Measurements from ENCODE around the gene NHLRC2.
"Not testable (repeated sequence)": the region's sequence is repeated elsewhere in the genome, so short reads cannot be mapped to it uniquely, and the experiment has no call there.

Gene NHLRC2

GRCh38 chr10:113854013-113854760 lies at the start of gene NHLRC2, which contains the start of gene DCLRE1A:
Gene NHLRC2, plus strand, starts transcription at chr10:113854661. Its CDS starts 212 bp downstream, at chr10:113854873.
Gene DCLRE1A, minus strand, starts transcription at chr10:113854082. Its CDS starts 900 bp downstream, at chr10:113853182.
- DNase-seq, result peak; percentile 87

- no peak for DNase-seq
These were observed 48.0 kb upstream of the NHLRC2 start for GRCh38 chr10:113806503-113806902.

GRCh38 chr10:113808168-113808567 lies 46.3 kb upstream of the NHLRC2 start:
- DNase-seq, result no peak

- DNase-seq, result not testable (repeated sequence)
These were observed 39.8 kb upstream of the NHLRC2 start for GRCh38 chr10:113814700-113815099.

DNA sequence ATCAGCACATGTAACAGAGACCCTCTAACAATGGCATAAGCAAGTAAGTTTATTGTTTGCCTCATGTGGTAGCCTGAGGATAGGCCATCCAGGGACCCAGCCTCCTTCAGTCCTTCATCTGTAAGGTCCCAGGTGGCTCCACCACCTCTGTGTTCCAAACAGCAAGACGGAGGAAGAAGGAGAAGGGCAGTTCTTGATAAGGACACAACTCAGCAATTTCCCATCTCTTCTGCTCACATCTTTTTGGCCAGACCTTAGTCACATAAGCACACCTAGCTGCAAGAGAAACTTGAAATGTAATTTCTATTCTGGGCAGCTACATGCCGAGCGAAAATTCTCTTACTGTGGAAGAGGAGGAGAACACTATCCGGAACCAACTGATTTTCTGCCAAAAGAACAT lies 34.5 kb upstream of the NHLRC2 start:
- no peak for DNase-seq

DNA sequence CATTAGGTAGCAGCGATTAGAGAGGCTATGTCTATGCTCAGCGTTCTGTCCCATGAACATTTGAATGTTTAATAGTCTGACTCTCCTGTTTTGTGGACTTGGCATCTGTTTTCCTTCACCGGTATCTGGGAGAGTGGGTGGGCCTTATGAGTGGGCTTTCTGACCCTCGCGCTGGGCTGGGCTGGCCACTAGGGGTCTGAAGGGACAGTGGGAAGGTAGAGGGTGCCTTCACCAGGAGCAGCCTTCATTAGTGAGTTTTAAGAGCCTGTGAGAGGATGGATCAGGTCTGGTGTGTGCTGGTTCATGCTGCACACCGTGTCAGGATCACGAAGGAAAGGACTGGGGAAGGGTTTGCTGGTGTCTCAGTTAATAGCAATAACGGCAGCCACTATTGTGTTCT lies 34.0 kb upstream of the NHLRC2 start:
- no peak for DNase-seq

- not testable (repeated sequence) for DNase-seq
These were observed 33.2 kb upstream of the NHLRC2 start for GRCh38 chr10:113821306-113821705.

GRCh38 chr10:113822174-113822573 lies 32.3 kb upstream of the NHLRC2 start:
- DNase-seq, result no peak

DNA sequence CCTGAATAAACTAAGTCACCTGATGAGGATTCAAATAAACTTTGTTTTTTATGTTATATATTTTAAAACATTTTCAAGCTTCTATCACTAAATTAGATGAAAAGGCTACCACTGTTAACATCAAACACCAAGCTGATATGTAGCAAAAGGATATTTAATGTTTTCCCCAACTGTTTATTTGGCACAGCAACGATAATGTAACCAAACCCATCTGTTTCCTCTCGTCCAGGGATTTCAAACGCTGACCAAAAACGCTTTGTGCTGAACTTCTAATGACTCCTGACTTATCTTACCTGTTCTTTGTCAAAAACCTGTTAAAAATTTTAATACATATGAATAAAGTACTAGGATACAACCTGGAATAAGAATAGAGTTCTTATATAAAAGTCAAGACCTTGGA lies 31.1 kb upstream of the NHLRC2 start:
- DNase-seq, result no peak

- no peak for DNase-seq
These were observed 28.7 kb upstream of the NHLRC2 start for GRCh38 chr10:113825791-113826190.

DNA sequence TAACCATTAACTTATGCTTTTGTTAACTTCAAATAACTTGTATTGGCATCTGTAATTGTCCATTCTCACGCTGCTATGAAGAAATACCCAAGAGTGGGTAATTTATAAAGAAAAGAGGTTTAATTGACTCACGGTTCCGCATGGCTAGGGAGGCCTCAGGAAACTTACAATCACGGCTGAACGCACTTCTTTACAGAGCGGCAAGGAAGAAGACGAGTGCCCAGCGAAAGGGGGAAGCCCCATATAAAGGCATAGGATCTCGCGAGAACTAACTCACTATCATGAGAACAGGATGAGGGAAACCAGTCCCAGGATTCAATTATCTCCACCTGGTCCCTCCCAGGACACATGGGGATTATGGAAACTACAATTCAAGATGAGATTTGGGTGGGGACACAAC lies 25.9 kb upstream of the NHLRC2 start:
- DNase-seq, result not testable (repeated sequence)

DNA sequence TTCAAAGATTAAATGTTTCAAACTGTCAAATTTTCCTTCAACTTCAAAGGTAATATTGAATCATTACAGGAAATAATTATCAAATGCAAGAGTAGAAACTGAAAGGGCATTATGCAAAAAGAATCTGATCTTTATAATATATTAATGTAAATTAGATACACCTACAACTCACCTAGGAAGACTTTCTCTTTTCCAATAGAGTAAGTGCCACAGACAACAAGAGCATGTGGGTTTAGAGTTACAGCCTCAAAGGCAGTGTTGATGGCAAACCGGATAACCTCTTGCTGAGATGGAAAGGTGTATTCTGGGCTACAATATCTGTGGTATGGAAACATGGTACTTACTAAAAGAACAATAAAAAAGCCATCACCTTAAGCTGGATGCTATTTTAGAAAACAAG lies 12.3 kb upstream of the NHLRC2 start:
- no peak for DNase-seq

DNA sequence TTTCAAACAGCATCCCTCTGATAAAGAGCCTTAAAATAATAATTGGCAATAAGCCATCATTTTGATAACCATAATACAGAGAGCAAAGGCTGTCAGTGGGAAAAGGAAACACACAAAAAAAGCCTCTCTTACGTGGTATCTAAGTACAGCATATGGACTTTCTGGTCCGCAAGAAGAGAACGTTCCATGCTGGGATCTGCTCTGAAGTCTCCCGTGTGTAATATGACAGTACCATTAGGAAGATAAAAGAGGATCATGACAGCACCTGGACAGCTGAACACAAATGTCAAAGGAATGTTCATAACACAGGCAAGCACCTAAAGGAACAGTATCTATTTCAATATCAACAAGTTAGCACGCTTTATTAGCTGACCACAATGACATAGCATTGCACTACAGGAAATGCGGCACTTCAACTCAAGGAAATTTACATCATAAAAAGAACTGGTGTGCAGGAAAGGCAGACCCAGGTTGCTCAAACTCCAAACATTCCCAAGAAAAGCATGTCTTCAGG lies 10.4 kb upstream of the NHLRC2 start:
- DNase-seq, result no peak

- no peak for DNase-seq
These were observed 8.4 kb upstream of the NHLRC2 start for GRCh38 chr10:113846036-113846435.

DNA sequence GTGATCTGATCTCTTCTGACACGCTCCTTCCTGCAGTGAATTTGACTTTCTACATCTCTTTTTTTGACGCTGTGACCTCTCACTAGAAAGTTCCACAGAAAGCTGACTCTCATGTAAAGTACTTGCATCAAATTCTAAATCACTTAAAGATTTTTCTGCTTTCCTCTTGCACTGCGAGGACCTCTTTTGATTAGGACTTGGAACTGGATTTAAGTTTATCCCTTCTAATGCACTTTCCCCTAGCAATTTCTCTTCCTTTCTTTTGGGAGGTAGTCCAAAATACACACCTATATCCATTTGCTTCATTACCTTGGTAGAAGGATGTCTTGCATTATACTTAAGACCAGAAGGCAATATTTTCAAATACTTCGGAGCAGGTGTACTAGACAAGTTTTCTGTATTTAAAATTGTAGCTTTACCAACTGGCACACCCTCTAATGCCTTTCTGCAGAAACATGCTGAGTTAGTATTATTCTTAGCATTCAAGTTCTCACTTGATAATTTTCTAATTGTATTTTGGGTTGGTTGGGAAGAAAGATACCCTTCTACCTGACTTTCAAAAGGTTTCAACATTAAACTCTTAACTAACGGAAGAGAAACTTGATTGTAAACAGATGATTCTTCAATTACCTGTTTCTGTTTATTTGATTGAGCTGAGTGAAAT lies 5.2 kb upstream of the NHLRC2 start:
- DNase-seq, result no peak

DNA sequence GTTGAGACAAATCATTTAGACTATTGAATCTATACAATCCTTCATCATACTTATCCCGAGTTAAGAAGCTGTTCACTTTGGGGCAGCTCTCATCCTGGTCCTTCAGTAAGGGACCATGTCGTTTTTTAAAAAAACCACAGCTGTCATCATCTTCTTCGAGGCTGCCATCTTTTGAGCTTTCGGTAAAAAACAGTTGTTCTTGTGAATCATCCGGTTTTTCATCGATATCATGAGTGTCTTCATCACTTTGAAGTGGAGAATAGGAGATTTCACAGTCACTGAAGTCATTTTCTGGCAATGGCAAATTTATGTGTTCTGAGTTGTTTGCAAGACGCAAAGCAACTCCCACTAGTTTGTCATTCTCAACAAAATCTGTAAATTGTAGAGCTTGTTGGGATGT lies 4.5 kb upstream of the NHLRC2 start:
- no peak for DNase-seq

DNA sequence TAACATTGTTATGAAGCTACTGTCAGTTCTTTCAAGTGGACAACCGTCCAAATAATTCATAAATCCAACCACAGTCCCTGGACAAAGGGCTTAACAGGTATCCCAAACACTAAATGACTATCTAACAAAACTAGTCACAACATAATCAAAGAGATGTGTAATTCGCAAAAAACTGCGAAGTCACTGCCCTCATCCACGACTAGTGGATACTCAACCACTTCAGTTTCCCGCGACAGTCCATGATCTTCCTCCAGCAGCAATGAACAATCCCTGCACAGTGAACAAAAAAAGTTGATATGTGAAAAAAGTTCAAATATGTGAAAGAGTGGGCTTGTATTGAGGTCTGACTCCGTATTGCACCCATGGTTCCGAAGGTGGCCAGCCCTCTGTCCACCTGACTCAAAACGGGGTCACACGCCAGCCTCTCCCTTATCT lies 866 bp upstream of the NHLRC2 start:
- DNase-seq, result no peak

GRCh38 chr10:113854761-113855588 lies 514 bp downstream of the NHLRC2 start:
- peak; percentile 68 for DNase-seq

- DNase-seq, result no peak
These were observed 2.1 kb downstream of the NHLRC2 start for GRCh38 chr10:113856563-113856962.

DNA sequence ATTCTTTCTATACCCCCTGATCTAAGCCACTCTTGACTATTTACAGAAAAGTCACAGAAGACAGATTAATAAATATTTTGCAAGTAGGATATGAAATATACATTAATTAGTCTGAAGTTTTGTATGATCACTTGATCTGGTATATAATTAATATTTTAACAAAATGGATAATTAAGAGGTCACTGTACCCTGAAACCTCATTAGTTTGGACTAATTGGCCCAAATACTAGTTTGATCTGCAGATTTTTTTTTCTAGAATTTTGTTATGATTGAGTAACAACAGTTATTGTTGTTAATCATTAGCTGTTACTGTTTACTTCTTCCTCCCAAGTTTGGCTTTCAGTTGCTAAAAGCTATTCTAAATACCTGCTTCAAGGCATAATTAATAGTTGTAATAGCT lies 2.7 kb downstream of the NHLRC2 start:
- no peak for DNase-seq

DNA sequence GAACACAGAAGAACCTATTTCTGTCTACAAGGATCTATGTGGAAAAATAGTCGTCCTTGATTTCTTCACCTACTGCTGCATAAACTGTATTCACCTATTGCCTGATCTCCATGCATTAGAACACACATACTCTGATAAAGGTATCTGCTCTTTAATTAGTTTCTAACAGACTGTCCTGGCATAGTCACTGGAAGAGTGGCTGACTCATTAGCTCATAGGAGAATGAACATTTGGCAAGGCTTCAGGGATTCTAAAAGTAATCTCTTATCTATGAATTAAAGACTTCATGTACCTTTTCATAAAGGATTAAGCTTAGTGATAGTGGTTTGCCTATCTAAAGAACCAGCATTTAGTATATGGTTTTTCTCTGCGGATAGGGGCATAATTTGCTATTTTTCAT lies 4.1 kb downstream of the NHLRC2 start:
- no peak for DNase-seq

GRCh38 chr10:113859261-113859660 lies 4.8 kb downstream of the NHLRC2 start:
- DNase-seq, result peak; percentile 37

DNA sequence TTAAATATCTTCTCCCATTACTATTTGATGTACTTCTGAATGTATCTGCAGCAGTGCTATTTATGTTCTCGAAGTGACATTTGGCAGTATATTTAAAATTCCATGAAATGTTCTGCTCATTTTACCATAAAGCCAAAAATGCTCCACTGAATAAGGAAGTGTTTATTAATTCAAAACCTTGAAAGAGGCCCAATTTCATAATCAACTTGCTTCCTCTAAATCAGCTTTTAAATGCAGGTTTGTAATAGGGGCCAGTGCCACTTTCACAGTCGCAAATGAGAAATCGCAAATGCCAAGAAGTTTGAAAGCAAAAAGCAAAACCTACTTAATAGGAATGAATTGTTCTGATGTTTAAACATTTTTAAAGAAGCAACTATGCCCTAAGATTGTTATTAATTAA lies 11.4 kb downstream of the NHLRC2 start:
- peak; percentile 70 for DNase-seq
